CD4-positive, alpha-beta memory T cell (primary cell): ENCODE results near the gene KRTAP21-1. TPM values are rescaled to one million over a fixed set of nuclear protein-coding genes. Genes with fewer than 3 reads are reported as not detected.

ENCODE experiments used
- CTCF ChIA-PET: fragments of 350-600 bp; sonication (Branson Sonifier 250); formaldehyde crosslinking; loops from one replicate; lab custom pipeline; 2021; ENCODE audit warnings: inconsistent platforms; ENCODE audit not compliant: partially characterized antibody; lab: Charles Lee
- POLR2A ChIA-PET: fragments of 350-600 bp; sonication (Branson Sonifier 250); formaldehyde crosslinking; loops from one replicate; lab custom pipeline; 2021; ENCODE audit not compliant: partially characterized antibody; lab: Charles Lee
- DNase-seq, 5 donors: peaks; one replicate each; pipeline versions ENCODE4 v3.0.0 to v3.0.0-alpha.2; 2020 to 2022; ENCODE audit warnings: mixed read lengths in 1 of 5
- H3K27ac ChIP-seq: one replicate; pipeline ENCODE4 v1.7.0; 2013; ENCODE audit warnings: low read depth, low read length
- H3K27me3 ChIP-seq: 2 replicates; pipeline ENCODE4 v1.7.0; 2013; ENCODE audit warnings: mild to moderate bottlenecking, low read length, moderate library complexity; ENCODE audit not compliant: insufficient read depth
- H3K36me3 ChIP-seq: 2 replicates; pipeline ENCODE4 v1.7.0; 2013; ENCODE audit warnings: mild to moderate bottlenecking, low read length, moderate library complexity; ENCODE audit not compliant: insufficient read depth
- H3K4me1 ChIP-seq: 2 replicates; pipeline ENCODE4 v1.7.0; 2013; ENCODE audit warnings: mild to moderate bottlenecking, low read length, moderate library complexity; ENCODE audit not compliant: insufficient read depth
- H3K4me3 ChIP-seq, 2 donors: one replicate each; pipeline ENCODE4 v1.7.0; 2013; ENCODE audit warnings: low read length in 2 of 2, mild to moderate bottlenecking in 1 of 2
- H3K9me3 ChIP-seq, 2 donors: one replicate each; pipeline ENCODE4 v1.7.0; 2013; ENCODE audit warnings: low read length in 2 of 2, control low read depth in 1 of 2; ENCODE audit not compliant: control insufficient read depth in 1 of 2
- H3K27ac Mint-ChIP-seq, 7 donors: one replicate each; pipeline ENCODE4 v1.8.0; 2020 to 2021; ENCODE audit warnings: mixed read lengths in 7 of 7, mild to moderate bottlenecking in 6 of 7, inconsistent platforms in 3 of 7, moderate library complexity in 3 of 7
- H3K27me3 Mint-ChIP-seq, 2 donors: one replicate each; pipeline ENCODE4 v1.8.0; 2020 to 2021; ENCODE audit warnings: mixed read lengths in 2 of 2
- H3K36me3 Mint-ChIP-seq, 2 donors: one replicate each; pipeline ENCODE4 v1.8.0; 2020 to 2021; ENCODE audit warnings: mixed read lengths in 2 of 2, inconsistent platforms in 1 of 2, mild to moderate bottlenecking in 1 of 2
- H3K4me1 Mint-ChIP-seq, 4 donors: one replicate each; pipeline ENCODE4 v1.8.0; 2020 to 2021; ENCODE audit warnings: mixed read lengths in 4 of 4, mild to moderate bottlenecking in 1 of 4
- H3K4me3 Mint-ChIP-seq, 8 donors: one replicate each; pipeline ENCODE4 v1.8.0; 2020 to 2021; ENCODE audit warnings: mixed read lengths in 8 of 8, mild to moderate bottlenecking in 7 of 8, moderate library complexity in 6 of 8, inconsistent platforms in 3 of 8
- H3K9me3 Mint-ChIP-seq, 8 donors: one replicate each; pipeline ENCODE4 v1.8.0; 2020 to 2021; ENCODE audit warnings: mixed read lengths in 8 of 8, mild to moderate bottlenecking in 5 of 8, inconsistent platforms in 3 of 8, moderate library complexity in 1 of 8
- intact Hi-C: fragments of 100-400 bp; cut with micrococcal nuclease; formaldehyde crosslinking; loops from one replicate; pipeline ENCODE4 v1.15.1; 2023
- polyA plus RNA-seq, 2 donors: library from polyadenylated mRNA; unstranded; fragments of 300-500 nt; fragmentation: Illumina TruSeq; gene quantifications; one replicate each; pipeline ENCODE4 v1.2.3, GENCODE V29; 2021
- total RNA-seq, 2 experiments: library from RNA; stranded (reverse); gene quantifications; one replicate each; pipeline ENCODE4 v1.2.3, GENCODE V29; 2021

KRTAP21-1 gene
- total and polyA plus RNA-seq, 4 experiments from 2014 or later: not detected

GRCh38 chr21:30747159-30747558 is 8.1 kb downstream of the KRTAP21-1 start, which contains the start of gene KRTAP21-2:
Gene KRTAP21-2, minus strand, starts transcription at chr21:30747259. Its CDS starts 57 bp downstream, at chr21:30747202.
- no peak for DNase-seq
- Histone ChIP-seq H3K36me3 (no peaks in the 10 kb centered on the region), H3K9me3 (no peaks in the 10 kb centered on the region), H3K27me3 (no peaks in the 10 kb centered on the region), H3K27ac (no peak within 1 kb of the TSS), H3K4me1 (no peaks in the 10 kb centered on the region), H3K4me3 (no peak within 1 kb of the TSS)
- ChIA-PET CTCF (no interaction called here), POLR2A (no interaction called here)
- Mint-ChIP-seq H3K9me3 (peaks cover 0 to 9% (median 3%) of the 10 kb centered on the region in 8 donors), H3K36me3 (no peaks in the 10 kb centered on the region), H3K27ac (no peak within 1 kb of the TSS), H3K27me3 (no peaks in the 10 kb centered on the region), H3K4me1 (no peaks in the 10 kb centered on the region), H3K4me3 (no peak within 1 kb of the TSS)
- intact Hi-C loops: no loop called here

GRCh38 chr21:30740462-30740861 is 14.8 kb downstream of the KRTAP21-1 start:
- Mint-ChIP-seq H3K4me3 (no peak overlapping the region), H3K36me3 (no peaks in the 10 kb centered on the region), H3K4me1 (no peaks in the 10 kb centered on the region), H3K9me3 (peaks cover 0 to 2% (median 0%) of the 10 kb centered on the region in 8 donors), H3K27me3 (no peaks in the 10 kb centered on the region), H3K27ac (no peak overlapping the region)
- no peak for DNase-seq
- Histone ChIP-seq H3K9me3 (no peaks in the 10 kb centered on the region), H3K27ac (no peak overlapping the region), H3K27me3 (no peaks in the 10 kb centered on the region), H3K4me3 (no peak overlapping the region), H3K36me3 (no peaks in the 10 kb centered on the region), H3K4me1 (no peaks in the 10 kb centered on the region)
- intact Hi-C loops: no loop called here
- ChIA-PET CTCF (no interaction called here), POLR2A (no interaction called here)

GRCh38 chr21:30733026-30733425 is 22.2 kb downstream of the KRTAP21-1 start:
- peaks cover 0 to 8% (median 0%) of the 10 kb centered on the region in 8 donors for H3K9me3 Mint-ChIP-seq
- no peaks in the 10 kb centered on the region for H3K27me3 Mint-ChIP-seq
- ChIA-PET CTCF (no interaction called here), POLR2A (no interaction called here)
- intact Hi-C loops: no loop called here
- Histone ChIP-seq H3K36me3 (no peaks in the 10 kb centered on the region), H3K4me3 (no peak overlapping the region), H3K9me3 (no peaks in the 10 kb centered on the region), H3K27ac (no peak overlapping the region), H3K4me1 (no peaks in the 10 kb centered on the region), H3K27me3 (no peaks in the 10 kb centered on the region)
- DNase-seq: no peak
- no peaks in the 10 kb centered on the region for H3K36me3 Mint-ChIP-seq
- no peaks in the 10 kb centered on the region for H3K4me1 Mint-ChIP-seq
- no peak overlapping the region for H3K4me3 Mint-ChIP-seq
- H3K27ac Mint-ChIP-seq: no peak overlapping the region

DNA sequence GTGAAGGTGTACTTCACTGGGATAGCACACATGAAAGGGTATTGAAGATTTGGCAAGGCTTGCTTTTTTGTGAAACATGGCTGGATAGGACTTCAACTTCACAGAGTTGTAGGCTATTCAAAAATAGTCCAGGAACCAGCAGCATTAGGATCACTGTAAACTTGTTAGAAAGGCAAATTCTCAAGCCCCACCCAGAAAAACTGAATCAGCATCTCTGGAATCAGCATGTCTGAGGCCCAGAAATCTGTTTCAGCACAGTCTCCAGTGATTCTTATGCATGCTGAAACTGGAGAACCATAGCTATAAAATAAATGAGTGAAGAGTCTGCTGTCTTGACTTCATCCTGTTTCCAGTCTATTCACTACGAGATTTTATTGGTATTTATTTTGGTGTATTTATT is 28.5 kb downstream of the KRTAP21-1 start:
- Histone ChIP-seq H3K36me3 (no peaks in the 10 kb centered on the region), H3K9me3 (peaks cover 0 to 3% of the 10 kb centered on the region in 2 donors), H3K4me1 (no peaks in the 10 kb centered on the region), H3K4me3 (no peak overlapping the region), H3K27me3 (no peaks in the 10 kb centered on the region), H3K27ac (no peak overlapping the region)
- H3K4me3 Mint-ChIP-seq: no peak overlapping the region
- H3K4me1 Mint-ChIP-seq: no peaks in the 10 kb centered on the region
- ChIA-PET CTCF (no interaction called here), POLR2A (no interaction called here)
- H3K27me3 Mint-ChIP-seq: peaks cover 0 to 4% of the 10 kb centered on the region in 2 donors
- H3K36me3 Mint-ChIP-seq: no peaks in the 10 kb centered on the region
- peaks cover 0 to 8% (median 0%) of the 10 kb centered on the region in 8 donors for H3K9me3 Mint-ChIP-seq
- no peak for DNase-seq
- intact Hi-C loops: no loop called here
- H3K27ac Mint-ChIP-seq: no peak overlapping the region

DNA sequence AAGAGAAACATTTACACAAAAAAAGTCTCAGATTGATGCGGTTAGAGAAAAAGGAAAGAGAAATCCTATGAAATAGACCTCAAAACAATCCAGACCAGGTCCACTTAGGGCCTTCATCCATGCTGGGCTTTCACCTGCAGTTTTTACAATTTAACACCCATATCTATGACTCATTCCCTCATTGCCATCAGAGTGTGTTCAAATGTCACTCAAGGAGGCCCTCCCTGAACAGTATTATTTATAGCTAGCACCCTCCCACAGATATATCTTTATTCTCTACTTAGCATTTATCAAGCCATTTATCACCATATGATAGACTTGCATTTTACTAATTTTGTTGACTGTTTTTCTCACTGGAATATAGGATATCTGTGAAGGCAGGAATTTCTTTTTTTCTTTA is 35.8 kb downstream of the KRTAP21-1 start:
- intact Hi-C loops: no loop called here
- H3K4me3 ChIP-seq: no peak overlapping the region
- H3K4me3 Mint-ChIP-seq: no peak overlapping the region
- H3K4me1 ChIP-seq: no peaks in the 10 kb centered on the region
- no peaks in the 10 kb centered on the region for H3K9me3 ChIP-seq
- H3K27ac Mint-ChIP-seq: no peak overlapping the region
- DNase-seq: no peak
- H3K36me3 Mint-ChIP-seq: no peaks in the 10 kb centered on the region
- H3K4me1 Mint-ChIP-seq: peaks cover 0 to 9% (median 5%) of the 10 kb centered on the region in 4 donors
- H3K27me3 ChIP-seq: no peaks in the 10 kb centered on the region
- ChIA-PET CTCF (no interaction called here), POLR2A (no interaction called here)
- H3K27ac ChIP-seq: no peak overlapping the region
- H3K9me3 Mint-ChIP-seq: no peaks in the 10 kb centered on the region
- peaks cover 0 to 3% of the 10 kb centered on the region in 2 donors for H3K27me3 Mint-ChIP-seq
- H3K36me3 ChIP-seq: no peaks in the 10 kb centered on the region

DNA sequence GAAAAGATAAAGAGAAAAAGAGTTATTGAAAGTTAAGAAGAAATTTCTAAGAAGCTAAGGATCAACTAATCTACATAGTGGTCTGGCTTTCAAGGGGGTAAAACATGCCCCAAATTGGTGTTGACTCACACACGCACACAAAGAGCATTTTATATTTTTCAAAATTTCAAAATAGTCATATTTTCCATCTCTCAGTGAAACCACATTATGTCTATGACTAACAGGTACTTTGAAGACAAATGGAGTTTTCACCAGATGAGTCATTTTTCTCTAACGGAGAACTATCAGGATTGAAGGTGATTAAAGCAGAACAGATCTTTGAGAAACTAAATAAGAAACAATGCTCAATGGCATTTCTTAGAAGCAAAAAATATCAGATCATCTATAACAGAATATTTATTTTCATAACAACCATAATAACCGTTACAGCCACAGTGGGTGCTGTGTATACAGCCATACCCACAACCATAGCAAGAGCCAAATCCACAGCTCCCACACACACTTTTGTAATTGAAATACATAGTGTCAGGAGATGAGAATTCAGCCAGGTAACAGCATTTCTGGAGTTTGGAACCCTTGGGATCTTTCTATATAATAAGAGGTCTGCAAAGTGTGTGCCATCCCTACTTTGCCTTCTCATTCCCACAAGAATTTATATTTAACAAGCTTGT is 36.9 kb downstream of the KRTAP21-1 start, which contains the start of gene KRTAP21-3:
KRTAP21-3 (minus strand) TSS at position 539 of the 671 bp plus-strand sequence; CDS start at position 521, 18 bp downstream.
- ChIA-PET CTCF (no interaction called here), POLR2A (no interaction called here)
- Histone ChIP-seq H3K27me3 (no peaks in the 10 kb centered on the region), H3K36me3 (no peaks in the 10 kb centered on the region), H3K4me1 (no peaks in the 10 kb centered on the region), H3K27ac (no peak within 1 kb of the TSS), H3K4me3 (no peak within 1 kb of the TSS), H3K9me3 (no peaks in the 10 kb centered on the region)
- DNase-seq: no peak
- peak within 1 kb of the TSS in 1 of 7 donors; percentile 62 for H3K27ac Mint-ChIP-seq
- H3K36me3 Mint-ChIP-seq: no peaks in the 10 kb centered on the region
- peak within 1 kb of the TSS in 1 of 8 donors; percentile 27 for H3K4me3 Mint-ChIP-seq
- peaks cover 0 to 9% (median 5%) of the 10 kb centered on the region in 4 donors for H3K4me1 Mint-ChIP-seq
- intact Hi-C loops: no loop called here
- peaks cover 0 to 2% (median 0%) of the 10 kb centered on the region in 8 donors for H3K9me3 Mint-ChIP-seq
- peaks cover 0 to 3% of the 10 kb centered on the region in 2 donors for H3K27me3 Mint-ChIP-seq

GRCh38 chr21:30717105-30717504 is 38.1 kb downstream of the KRTAP21-1 start:
- Histone ChIP-seq H3K27ac (no peak overlapping the region), H3K27me3 (no peaks in the 10 kb centered on the region), H3K4me3 (no peak overlapping the region), H3K9me3 (no peaks in the 10 kb centered on the region), H3K36me3 (no peaks in the 10 kb centered on the region), H3K4me1 (no peaks in the 10 kb centered on the region)
- no peak for DNase-seq
- intact Hi-C loops: no loop called here
- no peaks in the 10 kb centered on the region for H3K27me3 Mint-ChIP-seq
- ChIA-PET CTCF (no interaction called here), POLR2A (no interaction called here)
- H3K4me3 Mint-ChIP-seq: no peak overlapping the region
- peak overlapping the region in 1 of 7 donors; percentile 61 for H3K27ac Mint-ChIP-seq
- no peaks in the 10 kb centered on the region for H3K36me3 Mint-ChIP-seq
- H3K4me1 Mint-ChIP-seq: peaks cover 0 to 9% (median 5%) of the 10 kb centered on the region in 4 donors
- peaks cover 0 to 2% (median 0%) of the 10 kb centered on the region in 8 donors for H3K9me3 Mint-ChIP-seq
